ENCODE data around the gene ZNF865. TPM values are rescaled to one million over a fixed set of nuclear protein-coding genes. Genes with fewer than 3 reads are reported as not detected.

The ZNF865 gene
- total and polyA plus RNA-seq, 12 donors: 0.72 to 24.7 (median 10.6) TPM

DNA sequence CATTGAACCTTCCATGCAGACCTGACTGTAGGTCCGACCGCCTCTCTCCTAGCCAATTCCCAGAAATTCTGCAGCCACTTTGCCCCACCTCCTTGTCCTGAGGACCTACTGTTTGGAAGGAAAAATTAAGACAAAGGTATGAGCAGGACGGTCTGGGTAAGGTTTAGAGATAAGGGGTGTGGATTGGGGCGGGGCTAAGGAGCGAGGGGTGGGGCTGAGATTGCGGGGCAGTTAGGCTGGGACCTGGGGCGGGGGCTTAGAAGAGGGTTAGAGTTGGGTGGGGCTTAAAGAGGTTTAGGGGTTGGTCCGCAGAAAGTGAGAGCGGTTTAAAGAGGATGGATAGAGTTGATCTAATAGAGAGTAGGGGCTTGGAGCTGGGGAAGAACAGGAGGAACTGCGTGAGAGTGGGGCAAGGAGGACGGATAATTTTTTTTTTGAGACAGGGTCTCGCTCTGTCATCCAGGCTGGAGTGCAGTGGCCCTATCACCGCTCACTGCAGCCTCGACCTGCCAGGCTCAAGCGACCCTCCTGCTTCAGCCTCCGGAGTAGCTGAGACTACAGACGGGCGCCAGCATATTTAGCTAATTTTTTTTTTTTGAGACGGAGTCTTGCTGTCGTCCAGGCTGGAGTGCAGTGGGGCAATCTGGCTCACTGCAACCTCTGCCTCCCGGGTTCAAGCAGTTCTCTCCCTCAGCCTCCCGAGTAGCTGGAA, 1.7 kb upstream of the ZNF865 start:
- WGBS, 4 donors: 69 to 77% (median 75%) methylated on average over 21 to 22 of the region's 22 CpGs
- no peak for TF ChIP-seq POLR2A (IDR thresholded peaks at IDR 0.05)
- Histone ChIP-seq H3K27me3 (no peaks in the 10 kb centered on the region), H3K9me3 (replicated peaks in 1 of 3) (no peaks in the 10 kb centered on the region), H3K4me1 (replicated peaks in 1 of 2) (peaks cover 13 to 27% of the 10 kb centered on the region in 2 donors), H3K4me3 (peak overlapping the region in 1 of 4 donors; percentile 91), H3K36me3 (replicated peaks in 1 of 2) (no peaks in the 10 kb centered on the region), H3K27ac (peak overlapping the region in 3 of 5 donors; percentile 91 to 94 (median 92))
- DNase-seq: no peak
- intact Hi-C loops (cut with DNase I): no loop called here

DNA sequence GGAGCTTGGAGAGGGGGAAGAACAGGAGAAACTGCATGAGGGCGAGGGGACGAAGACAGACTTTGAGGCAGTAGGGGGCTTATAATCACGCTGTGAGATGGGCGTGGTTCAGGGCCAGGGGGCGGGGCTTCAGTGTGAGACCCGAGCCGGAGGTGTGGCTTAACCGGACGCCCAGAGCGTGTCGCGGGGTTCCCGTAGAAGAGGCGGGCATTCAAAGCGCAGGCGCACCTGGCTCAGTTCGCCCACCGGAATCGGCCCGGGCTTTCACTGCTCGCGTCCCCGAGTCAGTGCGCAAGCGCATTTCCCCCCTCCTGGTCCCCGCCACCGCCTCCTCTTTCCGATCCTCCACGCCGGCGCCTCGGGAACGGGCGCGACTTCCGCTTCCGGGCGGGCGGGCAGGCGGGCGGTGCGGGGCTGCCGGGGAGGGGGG, 225 bp upstream of the ZNF865 start:
- Histone ChIP-seq H3K36me3 (replicated peaks in 1 of 2) (no peaks in the 10 kb centered on the region), H3K9me3 (replicated peaks in 1 of 3) (no peaks in the 10 kb centered on the region), H3K27me3 (no peaks in the 10 kb centered on the region), H3K4me1 (replicated peaks in 1 of 2) (peaks cover 13 to 27% of the 10 kb centered on the region in 2 donors), H3K27ac (peak overlapping the region; percentile 79 to 94 (median 91)), H3K4me3 (peak overlapping the region in 3 of 4 donors; percentile 62 to 91 (median 71))
- intact Hi-C loops (cut with DNase I): no loop called here
- WGBS, 4 donors: 0% methylated on average over 16 to 43 of the region's 43 CpGs
- TF ChIP-seq POLR2A (IDR thresholded peaks at IDR 0.05) (peak in 1 of 2 donors; percentile 26), CTCF (IDR thresholded peaks at IDR 0.05) (no peak)
- DNase-seq: peak; percentile 97 to 98 (median 98)

DNA sequence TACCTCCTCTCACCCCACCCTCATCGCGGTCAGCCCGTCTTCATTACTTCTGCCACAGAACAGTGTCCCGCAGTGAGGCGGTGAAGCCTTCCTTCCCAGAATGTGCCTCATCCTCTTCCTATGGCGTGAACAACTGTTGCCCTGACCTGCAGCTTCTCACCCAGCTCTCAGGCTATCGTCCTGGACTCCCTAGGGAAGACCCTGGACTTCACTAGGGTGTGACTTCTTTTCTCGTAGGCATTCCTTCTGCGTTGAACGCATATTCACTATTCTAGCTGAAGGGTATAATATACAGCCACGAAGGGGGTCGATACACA, 982 bp downstream of the ZNF865 start:
- peaks cover 12 to 26% of the 10 kb centered on the region in 2 donors for H3K4me1 ChIP-seq (replicated peaks in 1 of 2)

DNA sequence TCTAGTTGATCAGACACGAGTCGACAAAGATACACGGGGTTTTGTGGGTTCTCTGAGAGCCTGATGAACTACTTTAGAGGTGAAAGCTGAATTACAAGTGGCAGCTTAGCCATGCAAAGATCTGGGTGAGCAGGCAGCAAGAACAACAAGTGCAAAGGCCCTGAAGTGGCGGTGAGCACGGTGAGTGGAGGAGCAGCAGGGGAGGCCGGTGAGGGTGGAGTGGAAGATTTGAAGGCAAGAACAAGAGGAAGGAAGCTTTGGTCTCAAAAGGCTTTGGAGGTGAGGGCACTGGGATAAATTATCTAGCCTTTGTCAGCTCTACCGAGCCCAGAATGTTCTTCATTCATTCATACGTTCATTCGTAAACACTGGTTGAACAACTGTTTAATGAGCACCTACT, 1.4 kb downstream of the ZNF865 start:
- Histone ChIP-seq H3K36me3 (replicated peaks in 1 of 2) (no peaks in the 10 kb centered on the region), H3K27me3 (no peaks in the 10 kb centered on the region), H3K27ac (peak overlapping the region in 3 of 5 donors; percentile 91 to 94 (median 92)), H3K9me3 (replicated peaks in 1 of 3) (no peaks in the 10 kb centered on the region), H3K4me3 (peak overlapping the region in 1 of 4 donors; percentile 91), H3K4me1 (replicated peaks in 1 of 2) (peaks cover 15 to 29% of the 10 kb centered on the region in 2 donors)
- TF ChIP-seq CTCF (IDR thresholded peaks at IDR 0.05) (no peak), POLR2A (IDR thresholded peaks at IDR 0.05) (no peak)
- 65 to 71% (median 69%) methylated on average over 9 of the region's 9 CpGs for WGBS, 4 donors
- DNase-seq: no peak
- intact Hi-C loops (cut with DNase I): no loop called here

More for the DNA sequence above, 982 bp downstream of the ZNF865 start:
- intact Hi-C loops (cut with DNase I): no loop called here
- H3K27me3 ChIP-seq: no peaks in the 10 kb centered on the region
- no peaks in the 10 kb centered on the region for H3K36me3 ChIP-seq (replicated peaks in 1 of 2)
- no peak for DNase-seq
- peak in 1 of 6 experiments; percentile 0 for TF ChIP-seq CTCF (IDR thresholded peaks at IDR 0.05)
- TF ChIP-seq POLR2A (IDR thresholded peaks at IDR 0.05): no peak
- no peaks in the 10 kb centered on the region for H3K9me3 ChIP-seq (replicated peaks in 1 of 3)
- peak overlapping the region; percentile 72 to 94 (median 91) for H3K27ac ChIP-seq
- H3K4me3 ChIP-seq: peak overlapping the region in 3 of 4 donors; percentile 62 to 91 (median 71)
- 16 to 21% (median 18%) methylated on average over 11 to 12 of the region's 12 CpGs for WGBS, 4 donors

GRCh38 chr19:55609326-55609725, 3.9 kb downstream of the ZNF865 start:
- no peaks in the 10 kb centered on the region for H3K36me3 ChIP-seq (replicated peaks in 1 of 2)

More at GRCh38 chr19:55609326-55609725, 3.9 kb downstream of the ZNF865 start:
- H3K4me1 ChIP-seq (replicated peaks in 1 of 2): peaks cover 15 to 34% of the 10 kb centered on the region in 2 donors
- no peaks in the 10 kb centered on the region for H3K27me3 ChIP-seq
- H3K9me3 ChIP-seq (replicated peaks in 1 of 3): no peaks in the 10 kb centered on the region
- H3K4me3 ChIP-seq: no peak overlapping the region
- no peak for TF ChIP-seq CTCF (IDR thresholded peaks at IDR 0.05)
- no peak for TF ChIP-seq POLR2A (IDR thresholded peaks at IDR 0.05)
- H3K27ac ChIP-seq: no peak overlapping the region
- intact Hi-C loops (cut with DNase I): no loop called here
- DNase-seq: no peak
- whole genome bisulfite sequencing, 4 donors: 88 to 92% (median 89%) methylated on average over 5 of the region's 5 CpGs

Data from adrenal gland (tissue), 12 donors.